HG03108 (cell line): Measurements from ENCODE around the gene CHIT1.

Experiments used
- ATAC-seq: cut with Tn5 transposase; IDR thresholded peaks from one replicate; pipeline ENCODE4 v1.9.1; 2021; ENCODE audit warnings: moderate library complexity; ENCODE audit not compliant: unreplicated experiment

CHIT1 gene

GRCh38 chr1:203229471-203230135 lies at the start of gene CHIT1:
Gene CHIT1 (minus strand): TSS chr1:203229673. CDS start chr1:203229636, 37 bp downstream.
- ATAC-seq: no peak

- ATAC-seq: no peak
Measured at GRCh38 chr1:203278885-203279406, 49.5 kb upstream of the CHIT1 start.

GRCh38 chr1:203278082-203278884 lies 48.8 kb upstream of the CHIT1 start:
- no peak for ATAC-seq

DNA sequence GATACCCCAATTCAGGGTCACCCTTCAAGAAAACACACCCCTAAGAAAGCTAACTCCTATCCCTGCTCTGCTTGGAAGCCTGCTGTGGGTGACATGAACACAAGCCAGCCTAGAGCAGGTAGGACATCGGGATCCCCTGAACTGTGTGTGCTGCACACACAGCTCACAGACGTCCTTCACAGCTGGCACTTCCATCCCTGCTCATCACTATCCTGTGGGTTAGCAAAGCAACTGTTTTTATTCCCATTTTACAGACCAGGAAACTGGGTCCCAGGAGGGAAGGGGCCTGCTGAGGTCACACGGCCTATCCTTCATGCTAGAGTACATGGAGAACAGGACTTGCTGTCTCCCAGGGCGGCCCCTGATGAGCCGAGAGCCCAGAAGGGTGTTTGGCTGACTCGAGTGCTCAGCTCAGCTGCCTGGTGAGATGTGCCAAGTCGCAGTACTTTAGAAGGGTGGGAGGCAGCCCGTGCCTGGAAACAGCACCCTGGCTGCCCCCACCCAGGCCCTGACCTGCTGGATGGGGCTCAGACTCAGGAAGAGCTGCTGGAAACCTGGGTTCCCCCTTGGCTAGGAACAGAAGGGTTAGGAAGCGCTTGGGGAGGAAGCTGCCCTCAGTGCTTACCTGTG lies 47.6 kb upstream of the CHIT1 start:
- ATAC-seq: no peak

DNA sequence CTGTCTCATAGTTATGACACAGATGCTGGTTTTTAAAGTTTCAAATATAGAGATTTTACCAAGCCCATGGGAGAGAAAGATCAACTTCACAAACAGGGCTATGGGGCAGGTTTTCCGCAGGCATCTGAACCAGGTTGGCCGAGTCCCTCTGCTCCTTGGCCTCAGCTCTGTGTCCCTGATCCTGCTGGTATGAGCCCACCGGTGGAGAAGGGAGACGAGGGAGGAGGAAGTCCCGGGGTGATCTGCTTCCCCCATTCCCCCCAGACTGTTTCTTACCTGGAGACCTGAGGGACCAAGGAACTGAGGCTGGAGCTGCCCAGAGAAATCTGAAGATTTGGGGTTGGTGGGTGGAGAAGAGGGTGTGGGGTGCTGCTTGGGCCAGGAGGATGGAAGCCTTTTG lies 46.9 kb upstream of the CHIT1 start:
- no peak for ATAC-seq

DNA sequence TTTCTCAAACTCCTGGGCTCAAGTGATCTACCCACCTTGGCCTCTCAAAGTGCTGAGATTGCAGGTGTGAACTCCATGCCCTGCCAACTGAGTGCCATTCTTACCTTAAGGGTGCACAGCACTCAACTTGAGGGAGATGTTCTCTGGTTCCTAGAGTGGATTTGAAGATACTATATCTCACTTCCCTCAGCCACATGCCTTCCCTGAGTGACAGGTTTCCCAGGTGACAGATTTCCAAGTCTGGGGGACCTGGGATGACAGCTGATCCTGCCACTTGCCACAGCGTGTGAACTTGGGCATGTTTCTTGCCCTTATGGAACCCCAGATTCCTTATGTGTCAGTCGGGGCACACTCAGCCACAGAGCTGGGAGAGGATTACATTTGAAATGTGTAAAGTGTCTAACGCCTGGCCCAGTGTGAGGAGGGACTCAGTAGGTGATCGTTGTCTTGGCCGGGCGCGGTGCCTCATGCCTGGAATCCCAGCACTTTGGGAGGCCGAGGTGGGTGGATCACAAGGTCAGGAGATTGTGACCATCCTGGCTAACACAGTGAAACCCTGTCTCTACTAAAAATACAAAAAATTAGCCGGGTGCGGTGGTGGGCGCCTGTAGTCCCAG lies 46.3 kb upstream of the CHIT1 start:
- no peak for ATAC-seq

DNA sequence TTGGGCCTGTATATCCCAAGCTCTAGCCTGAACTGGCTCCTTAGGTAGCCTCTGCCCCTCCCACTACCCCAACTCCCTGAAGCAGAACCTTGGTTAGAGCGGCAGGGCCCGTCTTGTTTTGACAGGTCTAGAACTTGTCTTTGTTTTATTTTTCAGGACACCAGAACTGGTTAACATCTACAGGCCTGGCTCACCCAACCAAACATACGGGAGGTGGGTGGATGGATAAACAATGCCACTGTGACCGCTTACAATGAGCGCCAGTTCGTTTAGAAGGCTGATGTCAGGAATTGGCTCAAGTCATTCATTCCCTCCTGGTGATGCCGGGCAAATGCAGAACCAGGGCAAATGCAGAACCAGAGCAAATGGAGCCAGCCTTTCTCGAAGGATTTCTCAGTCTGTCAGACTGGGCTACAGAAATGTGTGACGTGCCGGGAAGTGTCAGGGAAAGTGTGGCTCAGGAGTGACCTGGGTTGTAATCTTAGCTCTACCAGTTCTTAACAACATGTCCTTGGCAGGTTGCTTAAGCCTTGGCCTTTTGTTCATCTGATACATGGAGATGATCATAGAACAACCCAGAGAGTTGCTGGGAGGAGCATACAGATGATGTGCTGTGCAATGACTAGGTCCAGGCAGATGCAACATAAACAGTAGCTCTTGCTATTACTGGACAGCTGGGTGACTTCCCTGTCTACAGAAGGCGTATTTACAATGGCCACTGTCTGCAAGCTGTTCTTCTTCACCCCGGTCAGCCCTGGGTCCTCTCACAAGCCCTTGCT lies 45.3 kb upstream of the CHIT1 start:
- no peak for ATAC-seq

GRCh38 chr1:203273869-203274602 lies 44.6 kb upstream of the CHIT1 start:
- no peak for ATAC-seq

DNA sequence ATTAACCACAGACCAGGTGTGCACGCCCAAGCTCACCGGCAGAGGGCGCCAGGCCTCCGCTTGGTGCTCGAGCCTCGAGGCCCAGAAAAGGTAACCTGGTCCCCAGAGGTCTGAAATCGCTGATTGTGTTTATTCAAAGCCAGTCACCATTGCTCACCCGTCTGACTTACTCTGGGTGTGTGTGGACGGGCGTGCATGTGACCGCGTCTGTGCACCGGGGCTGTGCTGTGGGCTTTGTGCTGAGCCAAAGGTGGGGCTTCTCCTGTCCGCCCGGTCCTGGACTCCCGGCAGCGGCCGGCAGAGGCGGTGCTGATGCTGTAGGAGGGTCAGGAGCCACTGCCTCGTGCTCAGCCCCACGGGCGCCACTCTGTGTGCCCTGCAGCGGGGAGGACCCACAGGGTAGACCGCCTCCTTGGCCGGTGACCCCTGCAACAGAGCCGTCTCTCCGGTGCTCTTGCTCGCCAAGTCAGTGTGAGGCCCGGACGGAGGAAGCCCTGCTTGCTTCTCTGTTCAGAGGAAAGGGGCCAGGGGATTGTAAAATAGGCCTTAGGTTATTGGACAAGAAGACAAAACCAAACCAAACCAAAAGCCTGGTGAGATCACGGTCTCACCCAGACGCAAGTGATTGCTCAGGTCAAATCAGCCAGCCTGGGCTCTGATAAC lies 43.9 kb upstream of the CHIT1 start:
- peak; percentile 52 for ATAC-seq

DNA sequence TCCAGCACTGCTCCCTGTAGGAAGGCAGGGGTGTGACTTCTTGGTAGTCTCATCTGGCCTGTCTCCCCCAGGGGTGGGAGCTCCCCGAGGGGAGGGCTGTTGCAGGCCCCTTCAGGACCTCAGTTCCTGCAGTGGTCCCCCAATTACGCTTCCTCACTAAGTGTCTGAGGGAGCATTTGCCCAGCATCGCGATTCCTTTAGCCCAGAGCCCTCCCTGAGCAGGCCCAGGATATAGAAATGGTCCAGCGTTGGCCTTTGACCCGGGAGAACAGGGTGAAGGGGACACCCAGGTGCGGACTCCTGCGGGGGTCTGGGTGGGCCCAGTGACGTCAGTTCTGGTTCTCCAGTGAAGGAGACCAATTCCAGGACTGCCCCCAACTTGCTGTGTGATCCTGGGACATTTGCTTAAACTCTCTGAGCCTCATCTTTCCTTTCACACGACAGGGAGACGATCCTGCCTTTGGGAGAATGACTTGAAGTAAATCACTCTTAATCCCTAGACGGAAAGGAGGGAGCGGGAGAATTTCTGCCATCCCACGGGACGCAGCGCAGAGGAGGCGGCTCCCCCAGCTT lies 43.2 kb upstream of the CHIT1 start:
- ATAC-seq: no peak

DNA sequence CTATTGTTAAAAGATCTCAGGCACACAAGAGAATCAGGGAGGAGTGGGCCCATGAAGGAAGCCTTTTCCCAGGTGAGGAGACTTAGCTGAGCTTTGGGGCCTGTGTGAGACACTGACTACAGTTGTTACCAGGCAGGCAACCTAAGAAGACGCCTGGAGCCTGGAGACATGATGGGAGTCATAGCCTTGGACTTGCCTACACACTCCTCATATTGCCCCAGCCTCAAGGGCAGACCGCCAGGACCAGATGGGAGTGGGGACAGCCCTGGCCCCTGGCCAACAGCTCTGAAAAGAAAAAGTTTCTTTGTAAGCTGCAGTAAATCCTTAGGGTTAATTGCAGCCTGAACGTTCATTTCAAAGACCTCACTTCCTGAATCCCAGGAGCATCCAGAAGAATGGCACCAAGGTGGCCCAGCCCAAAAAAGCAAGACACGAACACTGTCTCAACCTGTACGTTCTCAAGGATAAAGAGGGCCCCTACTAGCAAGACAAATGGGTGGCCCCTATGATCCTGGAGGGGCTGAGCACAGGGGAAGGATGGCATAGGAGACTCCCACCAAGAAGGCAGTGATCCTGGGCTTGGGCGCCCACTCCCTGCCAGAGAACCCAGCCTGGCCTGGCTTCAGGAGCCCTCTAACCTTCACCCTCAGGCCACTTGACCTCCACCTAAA lies 42.6 kb upstream of the CHIT1 start:
- no peak for ATAC-seq

DNA sequence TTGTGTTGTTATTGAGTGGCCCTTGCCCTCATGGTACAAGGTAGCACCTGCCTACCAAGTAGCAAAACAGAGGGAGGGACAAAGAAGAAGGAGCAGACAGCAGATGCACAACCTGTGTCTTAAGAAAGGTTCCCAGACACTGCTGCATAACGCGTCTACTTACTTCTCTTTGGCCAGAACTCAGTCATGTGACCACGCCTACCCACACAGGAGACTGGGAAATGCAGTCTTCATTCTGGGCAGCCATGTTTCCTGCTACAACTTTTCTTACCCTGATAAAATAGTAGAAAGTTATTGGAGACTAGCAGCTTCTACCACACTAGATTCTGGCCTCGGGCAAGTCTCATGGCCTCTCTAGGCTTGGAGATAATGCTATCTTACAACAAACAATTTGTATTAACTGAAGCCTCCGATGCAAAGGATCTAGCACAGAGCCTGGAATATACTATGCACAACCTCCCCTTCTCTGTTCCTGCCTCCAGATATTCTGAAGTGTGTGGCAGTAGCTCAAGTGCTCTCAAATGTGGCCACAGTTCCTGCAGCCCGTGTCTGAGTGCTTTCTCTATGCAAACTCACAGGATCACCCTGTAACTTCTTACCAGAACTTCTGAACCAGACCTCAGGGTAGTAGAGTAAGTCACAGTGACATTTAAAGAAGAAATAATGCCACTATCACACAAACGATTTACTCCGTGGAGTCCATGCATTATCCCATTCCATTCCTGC lies 41.7 kb upstream of the CHIT1 start:
- ATAC-seq: no peak

DNA sequence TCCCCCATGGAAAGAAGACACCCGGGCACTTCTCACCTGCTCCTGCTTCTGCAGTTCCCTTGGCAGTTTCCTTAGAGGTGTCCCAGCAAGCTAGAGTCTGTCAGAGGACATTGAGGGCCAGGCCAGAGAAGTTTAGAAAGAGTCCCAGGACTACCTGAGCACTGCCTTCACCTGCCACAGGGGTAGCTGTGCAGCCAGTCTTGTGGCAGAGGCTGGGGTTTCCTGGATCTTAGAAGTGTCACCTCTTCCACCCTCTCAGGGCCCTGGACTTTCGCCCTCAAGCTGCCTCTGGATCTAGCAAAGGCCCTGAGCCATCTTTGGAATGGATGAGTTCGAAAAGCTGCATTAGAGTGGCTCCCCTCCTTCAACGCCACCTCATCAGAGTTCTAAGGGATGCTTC lies 41.0 kb upstream of the CHIT1 start:
- no peak for ATAC-seq

GRCh38 chr1:203269654-203270020 lies 40.2 kb upstream of the CHIT1 start:
- ATAC-seq: no peak

DNA sequence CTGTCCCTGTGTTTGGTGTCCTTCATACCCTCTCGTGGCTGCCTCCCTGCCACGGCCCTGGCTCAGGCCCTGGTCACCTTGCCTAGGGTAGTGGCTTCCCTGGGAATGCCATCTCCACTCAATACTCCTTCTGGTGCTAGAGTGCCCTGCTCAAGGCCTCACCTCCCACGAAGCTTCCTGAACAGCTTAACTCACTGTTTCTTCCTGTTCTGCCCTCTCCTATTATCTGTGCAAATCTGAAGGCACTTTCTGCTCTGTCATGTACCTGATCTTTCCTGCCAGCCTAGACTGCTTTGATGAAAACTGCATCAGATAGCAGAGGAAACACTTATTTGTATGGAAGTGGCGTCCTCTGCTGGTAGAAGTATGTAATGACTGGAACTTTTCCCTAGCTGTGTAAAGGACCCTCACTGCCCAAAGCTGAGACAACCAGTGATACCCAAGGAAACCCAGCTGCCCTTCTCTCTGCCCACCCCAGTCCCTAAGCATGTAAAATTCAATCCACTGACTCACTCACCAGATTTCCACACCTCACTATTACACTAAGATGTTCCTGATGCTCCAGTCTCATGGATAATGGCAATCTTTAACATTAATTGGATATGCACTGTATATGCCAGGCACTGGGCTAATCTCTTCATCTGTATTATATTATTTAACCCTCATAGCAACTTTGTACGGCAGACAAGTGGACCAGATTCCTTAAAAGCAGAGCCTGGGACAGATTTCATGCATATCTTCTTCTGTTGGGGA lies 39.6 kb upstream of the CHIT1 start:
- ATAC-seq: no peak

- ATAC-seq: no peak
Measured at GRCh38 chr1:203267912-203268311, 38.4 kb upstream of the CHIT1 start.

DNA sequence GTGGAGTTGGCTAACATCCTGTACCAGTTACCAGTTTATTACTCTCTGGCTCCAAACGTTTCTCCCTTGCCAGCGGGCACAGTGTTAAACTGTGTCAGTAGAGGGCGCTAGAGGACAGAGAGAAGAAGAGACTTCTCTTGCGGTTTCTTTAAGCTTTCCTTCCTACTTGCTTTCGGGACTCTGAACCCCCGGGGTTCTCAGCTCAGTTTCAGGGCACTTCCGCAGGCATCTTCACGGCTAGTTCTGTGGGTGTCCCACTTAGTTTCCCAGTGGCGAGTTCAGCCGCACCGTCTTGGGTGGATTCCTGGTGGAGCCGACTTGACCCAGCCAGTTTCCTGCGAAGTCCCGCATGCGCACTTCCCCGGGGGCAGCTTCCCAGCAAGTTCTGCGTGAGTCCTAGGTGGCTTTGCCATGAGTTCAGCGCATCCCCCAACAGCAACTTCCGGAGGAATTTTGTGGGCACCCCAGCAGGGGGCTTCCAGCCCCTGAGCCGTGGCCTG lies 37.9 kb upstream of the CHIT1 start:
- ATAC-seq: peak; percentile 40
